SIG-M5 (cell line): Measurements from ENCODE around the gene SMIM10L1.
A peak's percentile ranks its signal among the peaks of the same experiment; 100 is the strongest.

Experiments
- DNase-seq: peaks from one replicate; lab custom pipeline; 2025; lab: John Stamatoyannopoulos, UW

Gene SMIM10L1

GRCh38 chr12:11171145-11171968, at the start of gene SMIM10L1:
TSS of gene SMIM10L1 (plus strand) at chr12:11171194. CDS start at chr12:11171357, 163 bp downstream.
- peak; percentile 80 for DNase-seq

- no peak for DNase-seq
Measured at GRCh38 chr12:11130382-11130781, 40.6 kb upstream of the SMIM10L1 start.

- no peak for DNase-seq
Measured at GRCh38 chr12:11130999-11131398, 40.0 kb upstream of the SMIM10L1 start.

GRCh38 chr12:11133162-11133561, 37.8 kb upstream of the SMIM10L1 start:
- no peak for DNase-seq

DNA sequence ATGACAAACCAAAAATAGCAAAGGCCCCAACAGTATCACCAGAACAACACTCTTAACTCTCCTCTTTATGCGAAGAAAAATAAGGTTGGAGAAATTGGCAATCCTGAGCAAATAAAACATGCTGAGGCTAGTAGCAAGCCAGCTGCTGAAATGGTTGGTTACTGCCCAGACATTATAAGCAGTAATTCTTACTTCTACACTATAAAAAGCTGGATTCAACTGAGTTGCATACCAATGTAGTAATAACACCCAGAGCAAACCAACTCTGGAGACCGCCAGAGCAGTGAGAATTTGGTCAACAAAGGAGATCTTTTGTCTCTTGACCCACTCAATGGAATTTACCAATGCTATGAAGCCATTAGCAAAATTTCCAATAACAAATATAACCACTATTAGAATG, 37.2 kb upstream of the SMIM10L1 start:
- no peak for DNase-seq

DNA sequence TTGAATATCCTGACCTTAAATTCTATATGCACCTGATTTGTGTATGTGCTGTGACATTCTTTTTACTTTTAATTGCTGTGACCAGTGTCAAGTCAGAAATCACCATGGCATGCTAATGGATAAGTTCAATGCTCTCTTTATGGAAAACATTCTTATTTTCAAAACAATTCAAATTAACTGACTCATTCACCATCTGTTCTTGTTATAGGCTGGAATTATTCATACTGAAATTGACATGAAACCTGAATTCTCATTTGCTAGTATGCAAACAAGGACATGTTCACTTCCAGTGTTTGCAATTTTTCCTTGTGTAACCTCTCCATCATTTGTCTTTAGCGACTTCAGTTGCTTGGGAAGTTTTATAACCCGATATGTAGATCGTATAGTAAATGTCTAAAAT, 36.7 kb upstream of the SMIM10L1 start, which contains the start of gene TAS2R30:
Gene TAS2R30 (minus strand): TSS at position 340 of the 400 bp plus-strand sequence. CDS start 400 bp downstream, outside the sequence.
- no peak for DNase-seq

DNA sequence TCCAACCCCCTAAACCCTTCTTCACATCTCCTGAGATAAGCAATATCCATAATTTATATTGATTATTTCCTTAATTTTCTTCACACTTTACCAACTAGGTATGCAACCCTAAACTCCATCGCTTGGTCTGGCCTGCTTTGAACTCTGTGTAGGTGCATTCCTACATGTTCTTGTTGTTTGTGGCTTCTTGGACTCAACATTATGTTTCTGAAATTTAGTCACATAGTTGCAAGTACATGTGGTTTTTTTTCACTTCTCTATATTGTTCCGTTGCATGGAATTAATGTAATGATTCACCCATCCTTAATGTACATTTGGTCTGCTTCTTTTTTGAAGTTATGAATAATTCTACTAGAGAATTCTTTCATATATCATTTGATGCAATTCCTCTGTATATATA, 34.9 kb upstream of the SMIM10L1 start:
- no peak for DNase-seq

DNA sequence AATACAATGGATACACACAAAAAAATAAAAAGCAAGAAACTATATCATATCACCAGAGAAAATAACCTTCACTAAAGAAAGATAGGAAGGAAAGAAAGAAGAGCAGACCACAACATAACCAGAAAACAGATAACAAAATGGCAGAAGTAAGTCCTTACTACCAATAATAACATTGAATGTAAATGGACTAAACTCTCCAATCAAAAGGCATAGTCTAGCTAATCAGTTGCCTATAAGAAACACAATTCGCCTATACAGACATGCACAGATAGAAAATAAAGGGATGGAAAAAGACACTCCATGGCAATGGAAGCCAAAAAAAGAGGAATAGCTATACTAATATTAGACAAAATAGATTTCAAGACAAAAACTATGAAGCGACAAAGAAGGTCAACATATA, 27.6 kb upstream of the SMIM10L1 start:
- no peak for DNase-seq

GRCh38 chr12:11144297-11144696, 26.7 kb upstream of the SMIM10L1 start:
- no peak for DNase-seq

- no peak for DNase-seq
Measured at GRCh38 chr12:11147420-11147819, 23.6 kb upstream of the SMIM10L1 start.

DNA sequence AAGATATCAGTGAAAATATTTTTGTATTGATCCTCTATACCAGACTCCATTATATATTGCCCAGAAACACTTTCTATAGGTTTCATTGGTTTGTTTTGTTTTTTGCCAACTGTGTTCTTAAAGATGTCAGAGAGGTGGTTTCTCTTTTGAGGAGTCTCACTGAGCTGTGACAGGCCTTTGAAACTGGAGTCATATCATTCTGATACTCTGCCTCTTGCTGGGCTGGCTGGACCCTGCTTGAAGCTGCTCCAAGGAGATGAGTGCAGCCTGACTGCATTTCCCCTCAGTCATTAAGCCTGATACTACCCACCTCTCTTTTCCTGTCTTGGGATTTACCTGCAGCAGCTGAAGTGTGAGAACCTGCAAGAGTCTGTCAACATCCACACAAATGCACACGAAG, 20.2 kb upstream of the SMIM10L1 start:
- DNase-seq = no peak

- DNase-seq = no peak
Measured at GRCh38 chr12:11152725-11153124, 18.3 kb upstream of the SMIM10L1 start.

DNA sequence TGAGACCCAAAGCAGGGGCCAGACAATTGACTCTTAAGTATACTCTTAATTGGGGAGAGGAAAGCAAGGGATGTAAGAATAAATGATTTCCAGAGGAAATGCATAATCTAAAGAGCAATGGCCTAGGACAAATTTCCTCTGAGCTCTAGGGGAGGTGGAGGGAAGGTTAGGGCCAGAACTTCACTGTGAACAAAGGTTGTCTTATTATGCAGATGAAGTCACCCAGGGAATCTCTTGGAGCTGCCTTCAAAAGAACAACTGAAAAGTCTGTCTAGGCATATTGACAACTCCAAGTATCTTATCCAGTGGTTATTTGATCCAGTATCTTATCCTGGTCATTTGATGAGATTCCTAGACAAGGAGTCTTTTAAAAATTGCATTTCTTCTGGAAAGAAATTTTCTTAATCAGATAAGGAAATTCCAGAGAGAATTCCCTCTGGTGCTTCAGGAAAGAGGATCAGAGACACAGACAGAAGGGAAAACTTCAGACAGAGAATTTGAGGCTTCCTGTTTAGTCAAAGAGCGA, 16.5 kb upstream of the SMIM10L1 start:
- DNase-seq = no peak

DNA sequence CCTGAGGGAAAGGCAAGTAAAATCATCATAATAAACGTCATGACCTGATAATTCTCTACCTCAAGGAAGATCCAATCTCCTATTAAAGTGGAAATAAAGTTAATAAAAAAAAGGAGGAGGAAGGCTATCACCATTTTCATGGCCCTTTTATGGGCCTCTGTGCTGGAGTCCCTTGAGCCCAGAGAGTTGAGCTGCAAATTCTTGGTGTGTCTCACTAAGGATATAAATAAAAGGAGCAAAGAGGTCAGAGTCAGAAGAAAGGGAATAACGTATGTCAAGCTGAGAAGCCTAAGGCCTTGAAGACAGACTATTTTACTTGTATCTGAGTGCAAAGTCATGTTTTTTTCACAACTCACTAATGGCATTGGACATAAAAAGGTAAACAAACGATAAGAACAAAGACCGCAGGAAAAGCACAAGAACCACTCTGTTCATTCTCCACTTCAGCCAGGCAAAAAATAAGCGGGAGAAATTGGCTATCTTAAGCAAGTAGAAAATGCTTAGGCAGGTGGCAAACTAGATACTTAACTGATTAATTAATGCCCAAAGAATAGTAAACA, 12.0 kb upstream of the SMIM10L1 start:
- DNase-seq = no peak

DNA sequence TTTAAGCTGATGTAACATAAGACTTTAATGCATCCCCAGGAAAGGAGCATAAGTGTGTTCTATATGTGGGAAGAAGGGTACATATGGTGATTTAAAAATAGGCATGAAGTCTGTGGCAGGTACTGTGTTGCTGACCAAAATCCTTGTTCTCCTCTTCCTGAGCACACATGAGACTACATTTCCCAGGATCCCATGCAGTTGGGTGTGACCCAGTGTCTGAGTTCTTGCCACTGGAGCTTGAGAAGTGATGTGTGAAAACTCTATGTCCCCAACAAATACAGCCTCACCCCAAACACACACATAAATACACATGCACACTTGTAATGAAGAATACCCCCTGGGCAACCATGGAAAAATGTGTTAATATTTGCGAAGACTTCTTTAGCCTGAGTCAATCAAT, 8.5 kb upstream of the SMIM10L1 start:
- DNase-seq = no peak

DNA sequence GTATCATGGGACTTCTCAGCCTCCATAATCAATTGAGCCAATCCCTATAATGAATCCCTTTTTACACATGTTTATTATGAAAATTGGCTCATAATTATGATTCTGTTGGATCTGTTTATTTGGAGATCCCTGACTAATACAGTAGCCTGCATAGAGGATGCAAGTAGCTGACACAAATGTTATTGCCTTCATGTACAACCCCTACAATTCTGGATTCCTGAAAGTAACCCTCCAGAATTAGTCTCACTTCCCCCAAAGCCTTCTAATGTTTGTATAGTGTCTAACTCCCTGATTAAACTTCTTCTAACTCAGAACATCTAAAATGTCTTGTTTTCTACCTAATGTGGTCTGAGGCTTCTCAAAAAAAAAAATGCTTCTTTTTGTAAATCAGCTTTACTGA, 6.6 kb upstream of the SMIM10L1 start:
- DNase-seq = no peak

GRCh38 chr12:11166300-11166699, 4.7 kb upstream of the SMIM10L1 start:
- no peak for DNase-seq

DNA sequence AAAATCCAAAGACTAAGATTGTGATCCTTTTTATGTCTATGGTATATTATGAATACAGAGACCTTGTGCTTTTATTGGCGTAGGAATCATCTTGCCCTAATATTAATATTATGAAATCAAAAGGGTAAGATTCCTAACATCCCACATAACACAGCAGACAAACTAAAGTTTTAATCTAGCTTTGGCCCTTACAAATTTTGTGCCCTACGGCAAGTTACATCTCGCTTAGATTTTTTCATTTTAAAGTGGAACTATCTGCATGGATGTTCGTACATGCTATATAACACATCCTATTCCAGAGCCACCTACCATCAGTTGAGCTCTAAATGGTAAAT, 217 bp upstream of the SMIM10L1 start:
- DNase-seq = no peak

GRCh38 chr12:11171969-11172675, 1.1 kb downstream of the SMIM10L1 start:
- DNase-seq = no peak

- DNase-seq = no peak
Measured at GRCh38 chr12:11174022-11174421, 3.0 kb downstream of the SMIM10L1 start.

DNA sequence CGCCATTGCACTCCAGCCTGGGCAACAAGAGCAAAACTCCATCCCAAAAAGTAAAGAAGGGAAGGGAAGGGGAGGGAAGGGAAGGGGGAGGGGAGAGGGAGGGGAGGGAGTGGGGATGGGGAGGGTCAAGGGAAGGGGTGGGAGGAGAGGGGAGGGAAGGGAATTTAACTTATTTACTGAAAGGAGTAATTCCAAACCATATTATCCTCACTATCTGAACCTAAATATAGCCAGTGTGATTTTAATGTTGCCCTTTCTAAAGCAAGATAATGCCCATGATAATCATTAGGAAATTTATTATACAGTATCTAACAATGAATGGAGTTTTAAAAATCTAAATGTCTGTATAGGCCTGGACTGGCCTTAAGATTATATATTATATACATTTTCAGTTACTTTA, 7.3 kb downstream of the SMIM10L1 start:
- DNase-seq = no peak

- DNase-seq = no peak
Measured at GRCh38 chr12:11182529-11182928, 11.5 kb downstream of the SMIM10L1 start.

DNA sequence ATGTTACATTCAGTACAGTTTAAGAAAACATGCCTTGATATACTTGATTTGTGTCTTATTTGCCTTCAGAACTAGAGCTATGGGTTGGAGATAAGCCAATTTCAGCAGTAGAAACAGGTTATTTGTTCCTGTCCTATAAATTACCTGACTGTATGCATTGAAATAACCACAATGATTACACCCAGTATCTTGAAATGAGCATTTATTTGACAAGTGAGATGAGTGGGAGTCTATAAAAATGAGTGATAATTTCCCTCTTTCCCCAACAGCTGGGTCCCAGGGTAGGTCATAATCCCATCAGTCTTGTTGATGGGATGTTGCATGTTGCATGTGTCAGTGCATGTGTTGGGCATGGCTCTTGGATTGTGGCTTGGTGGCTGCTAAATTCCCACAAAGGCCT, 12.0 kb downstream of the SMIM10L1 start:
- no peak for DNase-seq
